Caco-2 (cell line): ENCODE results near the gene ARHGAP31. TPM values are rescaled to one million over a fixed set of nuclear protein-coding genes. Genes with fewer than 3 reads are reported as not detected.

Source experiments
- BruUV-seq: library from RNA; stranded (reverse); fragments of 400-500 nt; replicated peaks from 2 replicates; lab custom pipeline; 2021; lab: Mats Ljungman, UMichigan
- CTCF ChIA-PET: fragments of 300-600 bp; sonication (Branson Sonifier 250); formaldehyde crosslinking; loops from one replicate; lab custom pipeline; 2022; ENCODE audit warnings: antibody characterized with exemption; lab: Charles Lee
- POLR2A ChIA-PET: fragments of 300-600 bp; sonication (Branson Sonifier 250); formaldehyde crosslinking; loops from one replicate; lab custom pipeline; 2022; ENCODE audit warnings: antibody characterized with exemption; lab: Charles Lee
- DNase-seq, 2 experiments: peaks; one replicate each; pipeline versions ENCODE4 v3.0.0 to v3.0.0-alpha.2; 2020 to 2022
- H3K27me3 ChIP-seq: replicated peaks from 2 replicates; pipeline ENCODE4 v1.6.0; 2011; ENCODE audit warnings: low read length; ENCODE audit not compliant: control insufficient read depth, insufficient read depth
- H3K36me3 ChIP-seq: 2 replicates; pipeline ENCODE4 v1.5.1; 2011; ENCODE audit warnings: low read length; ENCODE audit not compliant: control insufficient read depth, insufficient read depth
- H3K4me1 ChIP-seq: fragments of 250-450 bp; sonication (Bioruptor Pico); 2 replicates; pipeline ENCODE4 v1.5.1; 2020; ENCODE audit warnings: mild to moderate bottlenecking
- H3K4me3 ChIP-seq: 2 replicates; pipeline ENCODE4 v1.5.1; 2011; ENCODE audit warnings: low read depth, mild to moderate bottlenecking, control low read depth, low read length
- H3K9me3 ChIP-seq: fragments of 250-450 bp; sonication (Bioruptor Pico); 2 replicates; pipeline ENCODE4 v1.5.1; 2020; ENCODE audit warnings: mild to moderate bottlenecking, moderate library complexity
- H3K27ac Mint-ChIP-seq: one replicate; pipeline ENCODE4 v1.8.0; 2022; ENCODE audit warnings: mixed read lengths; ENCODE audit not compliant: unreplicated experiment
- H3K27me3 Mint-ChIP-seq: one replicate; pipeline ENCODE4 v1.8.0; 2022; ENCODE audit warnings: mixed read lengths; ENCODE audit not compliant: insufficient read depth, unreplicated experiment
- H3K36me3 Mint-ChIP-seq: one replicate; pipeline ENCODE4 v1.8.0; 2022; ENCODE audit warnings: mild to moderate bottlenecking, mixed read lengths; ENCODE audit not compliant: insufficient read depth, unreplicated experiment
- H3K4me1 Mint-ChIP-seq: one replicate; pipeline ENCODE4 v1.8.0; 2022; ENCODE audit warnings: low read depth, mixed read lengths; ENCODE audit not compliant: unreplicated experiment
- H3K4me3 Mint-ChIP-seq: one replicate; pipeline ENCODE4 v1.8.0; 2022; ENCODE audit warnings: mild to moderate bottlenecking, moderate library complexity, mixed read lengths; ENCODE audit not compliant: unreplicated experiment
- H3K9me3 Mint-ChIP-seq: one replicate; pipeline ENCODE4 v1.8.0; 2022; ENCODE audit warnings: mixed read lengths; ENCODE audit not compliant: unreplicated experiment
- CTCF ChIP-seq, 2 experiments: fragments of 200-600 bp in 1 of 2; IDR thresholded peaks; 1 replicate in 1 of 2; 2 replicates in 1 of 2; pipeline versions ENCODE4 v1.5.1 to v1.8.0; 2011 to 2022; ENCODE audit warnings: antibody characterized with exemption in 1 of 2, control low read depth in 1 of 2, inconsistent platforms in 1 of 2, low read depth in 1 of 2, low read length in 1 of 2, mild to moderate bottlenecking in 1 of 2, moderate library complexity in 1 of 2; ENCODE audit not compliant: insufficient read depth in 1 of 2, severe bottlenecking in 1 of 2, unreplicated experiment in 1 of 2
- intact Hi-C: fragments of 100-400 bp; cut with micrococcal nuclease; formaldehyde crosslinking; loops from one replicate; pipeline ENCODE4 v1.10.0; 2022; ENCODE audit not compliant: unreplicated experiment
- total RNA-seq: library from RNA; stranded (reverse); gene quantifications from 2 replicates; pipeline ENCODE4 v1.2.3, GENCODE V29; 2022

Gene ARHGAP31
- total RNA-seq, 1 experiment from 2014 or later = 0.25 TPM

DNA sequence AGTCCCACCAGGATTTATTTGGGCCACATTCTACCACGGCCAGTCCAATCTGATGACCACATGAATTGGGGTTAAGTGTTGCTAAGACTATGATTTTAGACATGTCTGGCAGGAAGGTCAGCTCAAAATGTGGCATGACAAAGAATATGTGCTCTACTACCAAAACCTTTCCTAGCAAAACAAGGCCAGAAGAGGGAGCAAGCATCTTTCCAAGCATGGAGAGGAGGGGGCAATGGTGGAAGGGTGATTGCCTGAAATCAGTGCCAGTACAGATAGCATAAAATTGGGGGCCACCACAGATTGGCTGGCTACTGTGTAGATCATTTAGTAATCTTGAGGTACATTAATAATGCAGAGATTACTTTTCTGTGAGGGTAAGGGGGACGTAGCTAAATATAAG, 126.0 kb downstream of the ARHGAP31 start:
- H3K4me3 ChIP-seq = no peak overlapping the region
- peak in 1 of 2 experiments; percentile 24 for DNase-seq
- H3K9me3 ChIP-seq = no peaks in the 10 kb centered on the region
- peaks cover 26% of the 10 kb centered on the region for H3K4me1 ChIP-seq
- ChIA-PET CTCF (interaction anchor here (0.7 kb wide), 1 partner anchor 59 kb away, joined by 3 read pairs; no protein-coding TSS in a partner anchor), POLR2A (no interaction called here)
- H3K36me3 ChIP-seq = no peaks in the 10 kb centered on the region
- no peaks in the 10 kb centered on the region for H3K27me3 Mint-ChIP-seq
- H3K4me3 Mint-ChIP-seq = no peak overlapping the region
- no peaks in the 10 kb centered on the region for H3K9me3 Mint-ChIP-seq
- no peaks in the 10 kb centered on the region for H3K27me3 ChIP-seq
- H3K4me1 Mint-ChIP-seq = peaks cover 19% of the 10 kb centered on the region
- peak; percentile 17 to 37 for TF ChIP-seq CTCF (IDR thresholded peaks at IDR 0.05; ENCODE audit: insufficient read depth in 1 of 2, low read depth in 1 of 2, low read length in 1 of 2, severe bottlenecking in 1 of 2, unreplicated experiment in 1 of 2)
- intact Hi-C loops = no loop called here
- H3K36me3 Mint-ChIP-seq = peaks cover 4% of the 10 kb centered on the region
- no TSS peak for BruUV-seq
- H3K27ac Mint-ChIP-seq = no peak overlapping the region

- Mint-ChIP-seq H3K27ac (no peak overlapping the region), H3K9me3 (peaks cover 50% of the 10 kb centered on the region), H3K36me3 (peaks cover 56% of the 10 kb centered on the region), H3K4me3 (no peak overlapping the region), H3K27me3 (no peaks in the 10 kb centered on the region), H3K4me1 (no peaks in the 10 kb centered on the region)
- no TSS peak for BruUV-seq
- Histone ChIP-seq H3K36me3 (peaks cover 3% of the 10 kb centered on the region), H3K9me3 (peaks cover 24% of the 10 kb centered on the region), H3K4me3 (no peak overlapping the region), H3K27me3 (no peaks in the 10 kb centered on the region), H3K4me1 (no peaks in the 10 kb centered on the region)
- POLR2A ChIA-PET = no interaction called here
- CTCF ChIA-PET = no interaction called here
- intact Hi-C loops = no loop called here
- DNase-seq = no peak
- TF ChIP-seq CTCF (IDR thresholded peaks at IDR 0.05; ENCODE audit: insufficient read depth in 1 of 2, low read depth in 1 of 2, low read length in 1 of 2, severe bottlenecking in 1 of 2, unreplicated experiment in 1 of 2) = no peak
Measured at GRCh38 chr3:119427669-119428068, 133.5 kb downstream of the ARHGAP31 start.

GRCh38 chr3:119428538-119428937, 134.4 kb downstream of the ARHGAP31 start:
- Histone ChIP-seq H3K4me1 (no peaks in the 10 kb centered on the region), H3K36me3 (peaks cover 3% of the 10 kb centered on the region), H3K4me3 (no peak overlapping the region), H3K9me3 (peaks cover 24% of the 10 kb centered on the region), H3K27me3 (no peaks in the 10 kb centered on the region)
- no TSS peak for BruUV-seq
- H3K27ac Mint-ChIP-seq = no peak overlapping the region
- ChIA-PET CTCF (no interaction called here), POLR2A (no interaction called here)
- no peak for DNase-seq
- no peak overlapping the region for H3K4me3 Mint-ChIP-seq
- H3K27me3 Mint-ChIP-seq = no peaks in the 10 kb centered on the region
- intact Hi-C loops = no loop called here
- peaks cover 50% of the 10 kb centered on the region for H3K9me3 Mint-ChIP-seq
- H3K4me1 Mint-ChIP-seq = no peaks in the 10 kb centered on the region
- peaks cover 62% of the 10 kb centered on the region for H3K36me3 Mint-ChIP-seq
- TF ChIP-seq CTCF (IDR thresholded peaks at IDR 0.05; ENCODE audit: insufficient read depth in 1 of 2, low read depth in 1 of 2, low read length in 1 of 2, severe bottlenecking in 1 of 2, unreplicated experiment in 1 of 2) = no peak
